ENCODE results near the gene ANK2.
"Not testable (repeated sequence)": the region's sequence is repeated elsewhere in the genome, so short reads cannot be mapped to it uniquely, and the experiment has no call there.

ANK2 gene

DNA sequence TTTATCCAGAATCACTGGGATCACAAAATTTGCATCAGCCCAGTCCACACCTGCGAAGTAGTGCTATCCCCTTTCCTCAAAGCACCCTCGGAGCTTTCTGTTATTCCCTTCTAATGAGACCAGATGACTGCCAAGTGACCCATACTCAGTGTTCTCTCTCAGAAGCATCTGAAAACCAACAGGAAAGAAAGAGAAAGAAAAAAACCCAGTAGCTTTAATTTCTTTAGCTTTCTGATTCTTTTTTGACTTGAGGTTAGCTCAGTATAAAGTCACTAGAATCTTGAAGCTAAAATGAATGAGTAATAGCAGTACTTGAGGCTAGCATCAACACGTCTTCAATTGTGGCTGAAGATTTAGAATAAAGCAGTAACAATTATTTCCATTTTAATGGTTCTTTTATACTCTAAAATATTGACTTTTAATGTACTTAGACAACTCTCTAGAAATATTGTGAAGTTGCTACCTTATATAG lies 124.4 kb downstream of the ANK2 start:
- DNase-seq (no peak), ATAC-seq (no peak)
- Mint-ChIP-seq H3K4me3 (no peak overlapping the region), H3K27me3 (no peaks in the 10 kb centered on the region), H3K9me3 (no peaks in the 10 kb centered on the region), H3K27ac (no peak overlapping the region), H3K4me1 (no peaks in the 10 kb centered on the region)

GRCh38 chr4:113179091-113179490 lies 129.6 kb downstream of the ANK2 start:
- Mint-ChIP-seq H3K27me3 (no peaks in the 10 kb centered on the region), H3K27ac (no peak overlapping the region), H3K4me3 (no peak overlapping the region), H3K4me1 (no peaks in the 10 kb centered on the region), H3K9me3 (no peaks in the 10 kb centered on the region)
- DNase-seq (no peak), ATAC-seq (no peak)

DNA sequence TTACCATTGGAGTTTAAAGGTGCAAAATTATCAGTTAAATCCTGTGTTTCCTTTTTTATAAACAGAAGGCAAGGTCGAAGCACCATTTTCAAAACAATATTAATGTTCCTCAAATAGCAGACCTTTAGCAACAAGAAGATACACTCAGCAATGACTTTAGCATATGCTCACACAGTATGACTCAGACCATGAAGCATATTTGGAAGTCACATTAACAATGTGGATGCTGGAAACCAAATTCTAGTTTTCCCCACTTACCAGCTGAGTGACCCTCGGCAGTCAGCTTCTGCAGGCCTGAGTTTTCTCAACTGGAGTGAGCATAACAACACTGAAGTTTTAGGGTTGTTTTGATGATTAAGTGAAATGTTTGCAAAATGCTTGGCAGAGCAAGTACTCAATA lies 130.5 kb downstream of the ANK2 start:
- DNase-seq (no peak), ATAC-seq (no peak)
- no peak overlapping the region for H3K27ac Mint-ChIP-seq
- no peak overlapping the region for H3K4me3 Mint-ChIP-seq
- H3K27me3 Mint-ChIP-seq, result no peaks in the 10 kb centered on the region
- no peaks in the 10 kb centered on the region for H3K9me3 Mint-ChIP-seq
- H3K4me1 Mint-ChIP-seq, result no peaks in the 10 kb centered on the region

DNA sequence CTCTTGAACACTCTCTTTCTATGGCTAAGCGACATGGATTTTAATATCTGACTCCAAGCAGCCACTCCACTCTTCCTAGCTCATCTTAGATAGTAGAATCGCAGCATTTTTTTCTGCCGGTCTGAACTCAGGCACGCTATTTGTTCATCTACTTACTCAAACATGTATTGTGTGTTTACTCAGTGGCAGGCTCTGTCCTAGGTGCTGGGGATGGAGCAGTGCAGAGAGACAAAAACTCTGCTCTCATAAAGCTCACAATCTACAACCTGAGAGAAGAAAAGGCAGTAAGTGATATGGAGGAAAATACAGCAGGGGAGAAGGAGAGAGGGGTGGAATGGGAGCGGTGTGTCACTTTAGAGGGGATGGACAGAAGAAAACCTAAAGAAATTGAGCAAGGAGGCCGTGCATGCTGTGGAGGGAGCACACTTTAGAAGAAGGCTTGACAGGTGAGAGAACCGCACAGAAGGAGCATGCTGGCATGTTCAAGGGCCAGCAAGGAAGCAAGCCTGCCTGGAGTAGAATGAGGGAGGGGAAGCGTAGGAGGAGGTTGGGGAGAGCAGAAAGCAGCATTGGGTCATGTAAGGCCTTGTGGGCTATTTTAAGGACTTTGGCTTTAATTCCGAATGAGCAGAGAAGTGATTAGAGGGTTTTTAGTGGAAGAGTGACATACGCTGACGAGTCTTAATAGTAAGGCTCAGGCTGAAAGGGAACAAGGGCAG lies 132.0 kb downstream of the ANK2 start:
- H3K4me1 Mint-ChIP-seq, result no peaks in the 10 kb centered on the region
- DNase-seq, result no peak
- H3K9me3 Mint-ChIP-seq, result no peaks in the 10 kb centered on the region
- no peak for ATAC-seq
- no peaks in the 10 kb centered on the region for H3K27me3 Mint-ChIP-seq
- H3K27ac Mint-ChIP-seq, result no peak overlapping the region
- H3K4me3 Mint-ChIP-seq, result no peak overlapping the region

DNA sequence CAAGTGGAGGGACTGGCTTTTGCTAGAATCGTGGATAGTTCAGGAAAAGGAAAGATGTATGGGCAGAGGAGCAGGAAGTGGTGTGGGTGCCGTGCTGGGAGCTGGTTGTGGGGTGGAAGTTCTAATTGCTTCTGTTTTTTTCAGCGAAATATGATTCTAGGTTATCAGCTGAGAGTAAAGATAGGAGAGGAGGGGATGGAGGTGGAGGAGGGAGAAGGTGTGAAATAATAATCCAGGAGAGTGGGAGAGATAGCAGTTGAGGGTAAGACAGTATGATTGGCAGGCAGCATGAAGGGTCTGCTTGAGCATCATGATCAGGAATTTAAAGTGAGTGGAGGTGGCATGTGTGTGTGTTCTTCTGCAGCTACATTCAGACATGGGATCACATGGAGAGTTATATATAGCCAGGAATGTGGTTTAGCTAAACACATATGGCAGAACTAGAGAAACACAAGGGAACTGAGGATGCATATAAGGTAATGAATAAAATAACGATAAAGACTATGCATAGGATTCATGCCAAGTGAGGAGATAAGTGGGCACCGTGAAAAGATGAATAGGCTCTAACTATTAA lies 133.7 kb downstream of the ANK2 start:
- Mint-ChIP-seq H3K4me3 (no peak overlapping the region), H3K27ac (no peak overlapping the region), H3K27me3 (no peaks in the 10 kb centered on the region), H3K4me1 (no peaks in the 10 kb centered on the region), H3K9me3 (no peaks in the 10 kb centered on the region)
- ATAC-seq (no peak), DNase-seq (no peak)

- H3K4me1 Mint-ChIP-seq, DNase-seq, H3K4me3 Mint-ChIP-seq, ATAC-seq, H3K27ac Mint-ChIP-seq, H3K27me3 Mint-ChIP-seq, H3K9me3 Mint-ChIP-seq: not testable (repeated sequence)
Measured at GRCh38 chr4:113186220-113186619, 136.8 kb downstream of the ANK2 start.

DNA sequence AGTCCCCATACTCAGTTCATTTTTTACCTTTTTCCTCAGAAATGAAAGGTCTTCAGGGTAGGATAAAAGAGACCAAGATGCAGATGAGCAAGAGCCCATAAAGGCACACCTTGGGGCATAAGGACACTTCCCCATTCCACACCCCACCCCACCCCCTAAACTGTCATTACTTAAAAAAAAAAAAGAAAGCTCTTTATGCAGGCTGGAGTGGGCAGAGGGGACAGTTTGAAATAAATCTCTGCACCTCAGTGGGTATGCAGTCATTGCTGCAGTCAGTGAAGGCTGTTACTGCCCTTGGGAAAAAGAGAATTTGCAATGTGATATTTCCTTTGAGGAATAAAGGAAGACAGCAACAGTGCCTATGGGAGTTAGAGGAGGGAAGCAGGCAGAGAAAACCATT lies 137.5 kb downstream of the ANK2 start:
- H3K9me3 Mint-ChIP-seq, result no peaks in the 10 kb centered on the region
- DNase-seq, result no peak
- H3K4me1 Mint-ChIP-seq, result no peaks in the 10 kb centered on the region
- no peaks in the 10 kb centered on the region for H3K27me3 Mint-ChIP-seq
- no peak for ATAC-seq
- no peak overlapping the region for H3K4me3 Mint-ChIP-seq
- no peak overlapping the region for H3K27ac Mint-ChIP-seq

GRCh38 chr4:113187358-113187757 lies 137.9 kb downstream of the ANK2 start:
- H3K4me3 Mint-ChIP-seq, result no peak overlapping the region
- H3K4me1 Mint-ChIP-seq, result no peaks in the 10 kb centered on the region
- ATAC-seq, result no peak
- no peaks in the 10 kb centered on the region for H3K9me3 Mint-ChIP-seq
- no peak overlapping the region for H3K27ac Mint-ChIP-seq
- no peak for DNase-seq
- no peaks in the 10 kb centered on the region for H3K27me3 Mint-ChIP-seq

DNA sequence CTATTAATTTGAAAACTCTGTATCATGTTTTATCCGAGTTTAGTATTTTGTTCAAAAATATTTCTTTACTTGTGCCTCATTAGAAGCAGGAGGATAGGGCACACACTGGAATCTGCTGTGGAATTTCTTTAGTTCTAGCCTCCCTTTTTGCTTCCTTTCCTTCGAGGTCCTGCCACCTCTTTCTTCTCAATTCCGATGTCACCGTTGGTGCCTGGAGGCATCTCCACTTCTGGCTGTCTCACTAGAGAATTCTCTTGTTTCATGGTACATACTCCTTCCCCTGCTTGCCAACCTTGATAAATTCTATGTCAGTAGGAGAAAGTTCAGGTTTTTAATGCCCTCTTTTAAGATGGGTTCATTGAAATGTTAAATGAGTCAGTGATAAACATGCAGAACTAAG lies 140.1 kb downstream of the ANK2 start:
- no peaks in the 10 kb centered on the region for H3K9me3 Mint-ChIP-seq
- no peaks in the 10 kb centered on the region for H3K27me3 Mint-ChIP-seq
- no peak overlapping the region for H3K27ac Mint-ChIP-seq
- ATAC-seq, result no peak
- no peaks in the 10 kb centered on the region for H3K4me1 Mint-ChIP-seq
- no peak overlapping the region for H3K4me3 Mint-ChIP-seq
- no peak for DNase-seq

DNA sequence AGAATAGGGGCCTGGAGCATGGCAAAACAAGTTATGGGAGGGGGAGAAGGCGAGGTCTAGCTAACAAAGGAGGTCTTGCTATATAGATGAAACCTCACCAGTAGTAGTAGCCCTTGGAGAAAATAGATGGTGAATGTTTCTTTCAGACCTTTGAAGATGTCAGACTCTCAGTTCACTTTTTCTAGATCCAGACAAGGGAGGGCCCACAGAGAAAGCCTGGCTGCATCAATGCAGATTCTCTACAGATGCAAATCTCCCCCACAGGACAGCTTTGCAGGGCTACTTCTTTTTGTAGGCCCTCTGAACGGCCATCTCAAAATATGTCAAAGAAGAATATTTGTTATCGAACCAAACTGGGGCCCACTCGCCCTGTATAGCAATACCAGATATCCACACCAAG lies 159.7 kb downstream of the ANK2 start:
- Mint-ChIP-seq H3K27me3 (no peaks in the 10 kb centered on the region), H3K4me1 (no peaks in the 10 kb centered on the region), H3K27ac (peak overlapping the region in 1 of 2 donors; percentile 3), H3K4me3 (no peak overlapping the region), H3K9me3 (no peaks in the 10 kb centered on the region)
- DNase-seq (no peak), ATAC-seq (no peak)

DNA sequence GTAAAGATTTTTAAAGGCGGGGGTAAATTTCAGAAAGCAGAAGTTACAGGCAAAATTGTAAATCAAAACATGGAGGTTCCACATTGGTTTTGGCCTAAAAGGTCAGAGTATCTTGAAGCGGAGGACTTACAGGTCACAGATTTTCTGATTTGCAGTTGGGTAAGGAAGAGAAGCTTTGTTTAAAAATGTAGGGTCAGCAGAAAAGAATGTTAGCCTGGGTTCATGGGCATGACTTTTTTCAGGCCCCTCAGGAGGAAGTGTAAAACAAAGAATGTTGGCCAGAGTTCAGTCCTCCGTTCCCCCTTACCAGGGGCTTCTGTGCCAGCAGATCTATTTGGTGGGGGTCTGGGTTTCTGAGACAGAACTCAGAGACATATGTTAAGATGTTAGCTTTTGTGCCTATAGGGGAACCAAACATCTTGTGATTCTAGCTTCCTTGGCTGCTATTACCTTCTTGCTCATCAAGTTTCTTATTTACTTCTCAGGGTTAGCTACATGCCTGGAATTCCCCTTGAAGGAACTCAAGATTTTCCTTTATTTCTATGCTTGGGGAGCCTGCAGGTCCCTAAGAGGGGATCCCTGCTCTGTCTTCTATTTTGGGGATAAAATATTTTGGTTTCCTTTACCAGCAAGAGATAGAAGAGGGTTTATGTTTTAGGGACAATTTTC lies 160.3 kb downstream of the ANK2 start:
- DNase-seq, result no peak
- no peaks in the 10 kb centered on the region for H3K4me1 Mint-ChIP-seq

GRCh38 chr4:113212613-113213012 lies 163.2 kb downstream of the ANK2 start:
- Mint-ChIP-seq H3K4me3 (no peak overlapping the region), H3K9me3 (no peaks in the 10 kb centered on the region), H3K27me3 (no peaks in the 10 kb centered on the region), H3K27ac (no peak overlapping the region), H3K4me1 (no peaks in the 10 kb centered on the region)
- DNase-seq (no peak), ATAC-seq (no peak)

More for the DNA sequence above, 160.3 kb downstream of the ANK2 start:
- no peak for ATAC-seq
- no peaks in the 10 kb centered on the region for H3K9me3 Mint-ChIP-seq
- no peak overlapping the region for H3K27ac Mint-ChIP-seq
- no peak overlapping the region for H3K4me3 Mint-ChIP-seq
- no peaks in the 10 kb centered on the region for H3K27me3 Mint-ChIP-seq

GRCh38 chr4:113221990-113222389 lies 172.5 kb downstream of the ANK2 start:
- Mint-ChIP-seq H3K4me3 (no peak overlapping the region), H3K9me3 (no peaks in the 10 kb centered on the region), H3K4me1 (no peaks in the 10 kb centered on the region), H3K27ac (no peak overlapping the region), H3K27me3 (no peaks in the 10 kb centered on the region)
- no peak for DNase-seq
- no peak for ATAC-seq

- no peak for DNase-seq
- no peak for ATAC-seq
- Mint-ChIP-seq H3K27me3 (no peaks in the 10 kb centered on the region), H3K9me3 (no peaks in the 10 kb centered on the region), H3K4me1 (no peaks in the 10 kb centered on the region), H3K4me3 (no peak overlapping the region), H3K27ac (no peak overlapping the region)
Measured at GRCh38 chr4:113222471-113222870, 173.0 kb downstream of the ANK2 start.

DNA sequence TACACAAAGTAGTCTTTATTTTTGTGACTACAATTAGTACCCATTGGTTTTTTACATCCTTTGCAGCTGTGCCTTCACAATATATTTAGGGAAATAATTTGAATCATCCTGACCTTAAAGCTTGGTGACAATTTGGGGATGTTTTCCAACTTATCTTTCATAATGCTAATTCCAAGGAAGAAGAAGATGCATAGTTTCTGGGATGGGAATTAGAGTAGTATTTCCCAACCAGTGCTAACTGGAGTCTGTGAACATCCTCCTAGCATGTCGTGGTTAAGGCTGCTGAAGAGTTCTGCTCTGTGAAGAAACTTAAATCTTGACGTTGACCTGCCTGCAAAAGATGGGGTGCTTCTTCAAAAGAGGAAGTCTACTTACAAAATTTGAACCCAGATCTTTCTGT lies 173.5 kb downstream of the ANK2 start:
- ATAC-seq, result no peak
- H3K27me3 Mint-ChIP-seq, result no peaks in the 10 kb centered on the region
- no peaks in the 10 kb centered on the region for H3K4me1 Mint-ChIP-seq

DNA sequence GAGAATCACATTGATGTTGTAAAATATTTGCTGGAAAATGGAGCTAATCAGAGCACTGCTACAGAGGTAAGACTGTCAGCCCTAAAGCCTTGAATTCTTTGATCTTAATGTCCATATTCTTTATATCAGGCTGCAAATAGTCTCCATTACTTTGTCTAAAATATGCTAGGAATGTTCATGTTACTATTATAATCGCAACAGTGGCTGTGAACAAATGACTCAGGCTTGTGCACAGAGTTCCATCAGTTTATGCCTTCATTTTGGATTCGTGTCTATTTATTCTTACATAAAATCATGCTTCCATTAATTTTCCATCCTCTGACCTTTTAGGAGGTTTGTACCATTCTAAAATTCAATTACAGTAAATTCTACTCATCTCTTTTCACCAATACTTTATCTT lies 182.7 kb downstream of the ANK2 start:
- Mint-ChIP-seq H3K27ac (no peak overlapping the region), H3K4me3 (no peak overlapping the region), H3K27me3 (peaks cover 8% of the 10 kb centered on the region), H3K9me3 (no peaks in the 10 kb centered on the region), H3K4me1 (no peaks in the 10 kb centered on the region)
- no peak for DNase-seq
- no peak for ATAC-seq

More for the DNA sequence above, 173.5 kb downstream of the ANK2 start:
- Mint-ChIP-seq H3K27ac (no peak overlapping the region), H3K4me3 (no peak overlapping the region), H3K9me3 (no peaks in the 10 kb centered on the region)
- no peak for DNase-seq

All from stimulated activated naive CD8-positive, alpha-beta T cell treated with anti-CD3 and anti-CD28 coated beads, Interleukin-15, amount 100 ng/mL, for 72 hours (primary cell).